BJ (cell line): ENCODE data around the gene SRF. TPM values are rescaled to one million over a fixed set of nuclear protein-coding genes. Genes with fewer than 3 reads are reported as not detected.

ENCODE experiments used
- CTCF ChIA-PET: fragments of 350-600 bp; formaldehyde crosslinking; extraction: SDS; loops from one replicate; lab custom pipeline; 2021; ENCODE audit warnings: antibody characterized with exemption, inconsistent platforms; lab: Yijun Ruan, JAX
- POLR2A ChIA-PET: fragments of 300-600 bp; sonication (Branson Sonifier 250); formaldehyde crosslinking; extraction: SDS; loops from one replicate; lab custom pipeline; 2021; ENCODE audit warnings: antibody characterized with exemption; lab: Charles Lee
- DNase-seq: peaks from one replicate; pipeline ENCODE4 v3.0.0-alpha.2; 2011; ENCODE audit warnings: low read depth
- H3K27me3 ChIP-seq: 2 replicates; pipeline ENCODE4 v1.6.0; 2011; ENCODE audit warnings: low read length; ENCODE audit not compliant: control insufficient read depth, insufficient read depth
- H3K36me3 ChIP-seq: 2 replicates; pipeline ENCODE4 v1.5.1; 2011; ENCODE audit warnings: low read length; ENCODE audit not compliant: control insufficient read depth, insufficient read depth
- H3K4me3 ChIP-seq: 2 replicates; pipeline ENCODE4 v1.5.1; 2011; ENCODE audit warnings: low read depth, mild to moderate bottlenecking, control low read depth, low read length
- polyA plus RNA-seq: library from polyadenylated mRNA; depleted of rRNA; stranded (reverse); fragments of >200 nt; gene quantifications from 2 replicates; pipeline ENCODE4 v1.2.3, GENCODE V29; 2011
- TF ChIP-seq, protein P1 (sequence below): IDR thresholded peaks from 2 replicates; pipeline ENCODE4 v1.5.1; 2011; ENCODE audit warnings: low read depth, mild to moderate bottlenecking, control low read depth, inconsistent platforms, low read length, moderate library complexity; ENCODE audit not compliant: insufficient read depth

SRF gene
- polyA plus RNA-seq, 1 experiment: 50.5 TPM

DNA sequence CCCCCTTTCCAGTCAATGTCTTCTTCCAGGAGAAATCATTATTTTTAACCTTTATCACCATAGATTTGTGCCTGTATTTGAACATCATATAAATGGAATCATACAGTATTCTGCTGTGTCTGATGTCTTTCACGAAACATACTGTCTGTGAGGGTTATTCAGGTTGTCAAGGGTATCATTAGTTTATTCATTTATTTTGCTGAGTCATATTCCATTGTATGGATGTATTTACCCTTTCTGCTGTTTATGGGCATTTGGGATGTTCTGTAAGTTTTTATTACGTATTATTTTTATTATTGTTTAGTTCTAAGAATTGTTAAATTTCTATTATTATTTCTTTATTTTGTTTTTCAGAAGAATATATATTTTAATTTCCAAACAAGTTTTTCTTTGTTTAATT, 36.2 kb downstream of the SRF start:
- Histone ChIP-seq H3K36me3 (peaks cover 13% of the 10 kb centered on the region), H3K4me3 (no peak overlapping the region), H3K27me3 (no peaks in the 10 kb centered on the region)
- ChIA-PET CTCF (no interaction called here), POLR2A (no interaction called here)
- DNase-seq: no peak
- TF ChIP-seq, protein P1, sequence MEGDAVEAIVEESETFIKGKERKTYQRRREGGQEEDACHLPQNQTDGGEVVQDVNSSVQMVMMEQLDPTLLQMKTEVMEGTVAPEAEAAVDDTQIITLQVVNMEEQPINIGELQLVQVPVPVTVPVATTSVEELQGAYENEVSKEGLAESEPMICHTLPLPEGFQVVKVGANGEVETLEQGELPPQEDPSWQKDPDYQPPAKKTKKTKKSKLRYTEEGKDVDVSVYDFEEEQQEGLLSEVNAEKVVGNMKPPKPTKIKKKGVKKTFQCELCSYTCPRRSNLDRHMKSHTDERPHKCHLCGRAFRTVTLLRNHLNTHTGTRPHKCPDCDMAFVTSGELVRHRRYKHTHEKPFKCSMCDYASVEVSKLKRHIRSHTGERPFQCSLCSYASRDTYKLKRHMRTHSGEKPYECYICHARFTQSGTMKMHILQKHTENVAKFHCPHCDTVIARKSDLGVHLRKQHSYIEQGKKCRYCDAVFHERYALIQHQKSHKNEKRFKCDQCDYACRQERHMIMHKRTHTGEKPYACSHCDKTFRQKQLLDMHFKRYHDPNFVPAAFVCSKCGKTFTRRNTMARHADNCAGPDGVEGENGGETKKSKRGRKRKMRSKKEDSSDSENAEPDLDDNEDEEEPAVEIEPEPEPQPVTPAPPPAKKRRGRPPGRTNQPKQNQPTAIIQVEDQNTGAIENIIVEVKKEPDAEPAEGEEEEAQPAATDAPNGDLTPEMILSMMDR: no peak

DNA sequence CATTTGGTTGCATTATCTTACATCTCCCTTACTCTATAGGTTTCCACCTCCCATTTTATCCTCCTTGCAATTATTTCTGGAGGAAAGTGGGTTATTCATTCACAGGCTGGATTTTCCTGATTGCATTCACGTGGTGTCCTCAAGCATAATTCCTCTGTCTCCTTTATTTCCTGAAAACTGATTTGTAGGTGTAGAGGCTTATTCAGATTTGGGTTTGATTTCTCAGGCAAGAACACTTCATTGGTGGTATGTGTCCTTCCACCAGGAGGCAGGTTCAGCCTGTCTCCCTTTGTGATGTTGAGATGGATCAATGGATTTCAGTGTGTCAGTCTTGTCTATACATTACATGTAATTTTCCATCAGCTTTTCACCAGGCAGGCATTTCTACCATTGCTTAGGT, 40.9 kb downstream of the SRF start:
- ChIA-PET CTCF (interaction anchor here (2.3 kb wide), 1 partner anchor 18 kb away, joined by 12 read pairs; the partner anchor contains the start of gene DNPH1), POLR2A (no interaction called here)
- TF ChIP-seq, protein P1: no peak
- Histone ChIP-seq H3K27me3 (no peaks in the 10 kb centered on the region), H3K4me3 (no peak overlapping the region), H3K36me3 (peaks cover 11% of the 10 kb centered on the region)
- DNase-seq: no peak

DNA sequence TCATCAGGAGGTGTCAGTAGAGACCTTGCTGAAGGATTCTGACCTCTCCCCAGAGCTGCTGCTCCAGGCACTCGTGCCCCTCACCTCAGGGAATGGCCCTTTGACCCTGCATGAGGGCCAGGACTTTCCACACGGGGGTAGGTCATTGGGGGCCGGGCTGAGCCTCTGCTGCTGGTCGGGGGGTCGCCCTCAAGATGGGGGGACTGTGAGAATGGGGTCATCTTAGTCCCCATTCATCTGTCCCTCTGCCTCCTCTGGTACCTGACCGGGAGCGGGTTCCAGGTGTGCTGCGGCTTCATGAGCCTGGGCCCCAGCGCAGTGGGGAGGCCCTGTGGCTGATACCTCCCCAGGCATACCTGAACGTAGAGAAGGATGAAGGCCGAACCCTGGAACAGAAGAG, 42.4 kb downstream of the SRF start:
- DNase-seq: no peak
- H3K36me3 ChIP-seq: peaks cover 15% of the 10 kb centered on the region
- ChIA-PET CTCF (interaction anchor here (0.6 to 2.3 kb wide), 5 partner anchors 14 to 583 kb away, joined by 3 to 12 read pairs (median 3); partner anchors contain the start of gene DNPH1), POLR2A (no interaction called here)
- no peak overlapping the region for H3K4me3 ChIP-seq
- H3K27me3 ChIP-seq: no peaks in the 10 kb centered on the region
- TF ChIP-seq, protein P1: no peak

DNA sequence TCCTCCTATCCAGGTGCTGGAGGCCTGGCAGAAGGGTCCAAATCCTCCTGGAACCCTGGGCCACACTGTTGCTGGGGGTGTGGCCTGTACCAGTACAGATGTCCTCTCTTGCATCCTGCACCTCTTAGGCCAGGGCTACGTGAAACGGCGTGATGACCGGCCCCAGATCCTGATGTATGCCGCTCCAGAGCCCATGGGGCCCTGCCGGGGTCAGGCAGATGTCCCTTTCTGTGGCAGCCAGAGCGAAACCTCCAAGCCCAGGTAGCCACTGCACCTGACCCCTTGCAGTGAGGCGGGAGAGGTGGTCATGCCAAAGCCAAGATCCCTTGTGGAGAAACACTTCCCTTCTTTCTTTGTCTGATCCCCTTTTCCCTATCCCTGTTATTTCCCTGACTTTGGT, 44.0 kb downstream of the SRF start:
- ChIA-PET CTCF (interaction anchor here (0.6 to 2.5 kb wide), 2 partner anchors 14 to 51 kb away, joined by 3 to 15 read pairs; partner anchors contain the start of gene DNPH1), POLR2A (no interaction called here)
- TF ChIP-seq, protein P1: no peak
- peaks cover 15% of the 10 kb centered on the region for H3K36me3 ChIP-seq
- DNase-seq: no peak
- H3K4me3 ChIP-seq: no peak overlapping the region
- H3K27me3 ChIP-seq: no peaks in the 10 kb centered on the region

DNA sequence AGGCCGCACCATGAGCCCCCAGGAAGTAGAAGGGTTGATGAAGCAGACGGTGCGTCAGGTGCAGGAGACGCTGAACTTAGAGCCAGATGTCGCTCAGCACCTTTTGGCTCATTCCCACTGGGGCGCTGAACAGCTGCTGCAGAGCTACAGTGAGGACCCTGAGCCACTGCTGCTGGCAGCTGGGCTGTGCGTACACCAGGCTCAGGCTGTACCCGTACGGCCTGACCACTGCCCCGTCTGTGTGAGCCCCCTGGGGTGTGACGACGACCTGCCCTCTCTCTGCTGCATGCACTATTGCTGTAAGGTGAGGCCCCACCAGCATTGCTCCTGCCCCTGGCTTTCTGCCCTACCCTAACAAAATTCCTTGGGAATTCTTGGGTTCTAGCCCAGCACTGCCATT, 45.1 kb downstream of the SRF start:
- no peak overlapping the region for H3K4me3 ChIP-seq
- ChIA-PET CTCF (interaction anchor here (1.0 to 2.5 kb wide), 3 partner anchors 11 to 13 kb away, joined by 3 to 15 read pairs (median 3); partner anchors contain the start of gene DNPH1), POLR2A (no interaction called here)
- TF ChIP-seq, protein P1: no peak
- no peaks in the 10 kb centered on the region for H3K27me3 ChIP-seq
- no peak for DNase-seq
- peaks cover 19% of the 10 kb centered on the region for H3K36me3 ChIP-seq
